HCT116 (cell line): Measurements from ENCODE around the gene SETX. TPM values are rescaled to one million over a fixed set of nuclear protein-coding genes. Genes with fewer than 3 reads are reported as not detected.

Experiments used
- ATAC-seq: fragments of 200-7000 bp; cut with Tn5 transposase; 2 replicates; pipeline ENCODE4 v1.9.1; 2020; ENCODE audit warnings: mild to moderate bottlenecking, moderate library complexity
- BruUV-seq: library from RNA; stranded (reverse); fragments of 400-500 nt; replicated peaks from 2 replicates; lab custom pipeline; 2021; lab: Mats Ljungman, UMichigan
- CTCF ChIA-PET: fragments of 300-600 bp; sonication (Branson Sonifier 250); formaldehyde crosslinking; loops from one replicate; lab custom pipeline; 2021; ENCODE audit warnings: antibody characterized with exemption; lab: Charles Lee
- POLR2A ChIA-PET: fragments of 300-600, 350-600 bp; sonication (Branson Sonifier 250); formaldehyde crosslinking; loops from one replicate; lab custom pipeline; 2021; ENCODE audit warnings: antibody characterized with exemption; lab: Charles Lee
- RAD21 ChIA-PET, 2 experiments: fragments of 300-600 bp; sonication (Branson Sonifier 250); formaldehyde crosslinking; loops; one replicate each; lab custom pipeline; 2023; ENCODE audit warnings: low total read pairs in 2 of 2; ENCODE audit not compliant: uncharacterized antibody in 2 of 2, unreplicated experiment in 2 of 2, low non-redundant PET in 1 of 2; lab: Charles Lee
- DNase-seq: peaks from one replicate; pipeline ENCODE4 v3.0.0-alpha.2; 2010; ENCODE audit warnings: low read depth, low spot score
- H2AFZ ChIP-seq: fragments of 200-600 bp; shearing (Covaris generic), sonication (generic); 2 replicates; pipeline ENCODE4 v1.6.1; 2017; ENCODE audit warnings: low read depth, mixed run types, mixed read lengths, antibody characterized with exemption, low read length; ENCODE audit not compliant: poor library complexity, severe bottlenecking
- H3K27ac ChIP-seq: 2 replicates; pipeline ENCODE4 v1.5.1; 2012; ENCODE audit warnings: low read depth, low read length
- H3K27me3 ChIP-seq: fragments of 200-600 bp; sonication (generic); 2 replicates; pipeline ENCODE4 v1.6.1; 2016; ENCODE audit warnings: mixed run types, low read length, mixed read lengths; ENCODE audit not compliant: insufficient read depth
- H3K36me3 ChIP-seq, 2 experiments: fragments of 200-500 bp in 1 of 2; fragments of 200-600 bp in 1 of 2; sonication (Bioruptor generic) in 1 of 2; sonication (generic) in 1 of 2; 2 replicates each; pipeline versions ENCODE4 v1.5.1 to v1.6.1; 2014 to 2016; ENCODE audit warnings: low read length in 2 of 2, inconsistent platforms in 1 of 2, mixed read lengths in 1 of 2, mixed run types in 1 of 2; ENCODE audit not compliant: insufficient read depth in 2 of 2, control insufficient read depth in 1 of 2
- H3K4me1 ChIP-seq, 2 experiments: fragments of 200-600 bp in 1 of 2; sonication (generic) in 1 of 2; 2 replicates each; pipeline versions ENCODE4 v1.5.1 to v1.6.1; 2012 to 2017; ENCODE audit warnings: low read length in 2 of 2, inconsistent platforms in 1 of 2, mild to moderate bottlenecking in 1 of 2, mixed read lengths in 1 of 2, mixed run types in 1 of 2, moderate library complexity in 1 of 2; ENCODE audit not compliant: insufficient read depth in 2 of 2, control insufficient read depth in 1 of 2
- H3K4me2 ChIP-seq: fragments of 200-600 bp; sonication (generic); 2 replicates; pipeline ENCODE4 v1.6.1; 2017; ENCODE audit warnings: mixed run types, low read length, mixed read lengths
- H3K4me3 ChIP-seq, 2 experiments: fragments of 200-600 bp in 1 of 2; sonication (generic) in 1 of 2; replicated peaks in 1 of 2; 2 replicates each; pipeline ENCODE4 v1.5.1; 2011 to 2016; ENCODE audit warnings: low read length in 2 of 2, control low read depth in 1 of 2, low read depth in 1 of 2, mild to moderate bottlenecking in 1 of 2, mixed read lengths in 1 of 2, mixed run types in 1 of 2
- H3K79me2 ChIP-seq: fragments of 200-600 bp; sonication (generic); 2 replicates; pipeline ENCODE4 v1.6.1; 2017; ENCODE audit warnings: mild to moderate bottlenecking, mixed run types, low read length, moderate library complexity, mixed read lengths; ENCODE audit not compliant: insufficient read depth
- H3K9ac ChIP-seq: fragments of 200-600 bp; sonication (generic); 2 replicates; pipeline ENCODE4 v1.6.1; 2016; ENCODE audit warnings: low read length, mixed read lengths
- H3K9me2 ChIP-seq: fragments of 200-600 bp; sonication (generic), shearing (Covaris generic); 2 replicates; pipeline ENCODE4 v1.6.1; 2017; ENCODE audit warnings: mixed run types, mild to moderate bottlenecking, moderate library complexity; ENCODE audit not compliant: insufficient read depth
- H3K9me3 ChIP-seq, 2 experiments: fragments of 200-500 bp in 1 of 2; fragments of 200-600 bp in 1 of 2; sonication (Bioruptor generic) in 1 of 2; sonication (generic) in 1 of 2; 2 replicates each; pipeline ENCODE4 v1.6.1; 2014 to 2017; ENCODE audit warnings: low read length in 2 of 2, mixed read lengths in 2 of 2, inconsistent platforms in 1 of 2, low read depth in 1 of 2, mild to moderate bottlenecking in 1 of 2, mixed run types in 1 of 2, moderate library complexity in 1 of 2; ENCODE audit not compliant: control insufficient read depth in 1 of 2, insufficient read depth in 1 of 2
- H4K20me1 ChIP-seq: fragments of 200-600 bp; sonication (generic), shearing (Covaris generic); 2 replicates; pipeline ENCODE4 v1.6.1; 2017; ENCODE audit warnings: mixed run types, mild to moderate bottlenecking, moderate library complexity; ENCODE audit not compliant: insufficient read depth
- ATF3 ChIP-seq: IDR thresholded peaks from 2 replicates; pipeline ENCODE4 v1.6.1; 2012
- CBX3 ChIP-seq: IDR thresholded peaks from 2 replicates; pipeline ENCODE4 v1.6.1; 2012; ENCODE audit warnings: low read depth
- CEBPB ChIP-seq: IDR thresholded peaks from 2 replicates; pipeline ENCODE4 v1.6.1; 2012; ENCODE audit warnings: low read depth
- CTCF ChIP-seq, 3 experiments: fragments of 200-600 bp in 1 of 3; sonication (generic) in 1 of 3; IDR thresholded peaks in 2 of 3; conservative IDR thresholded peaks in 1 of 3; 2 replicates each; pipeline ENCODE4 v1.5.1; 2012 to 2017; ENCODE audit warnings: low read depth in 2 of 3, low read length in 2 of 3, antibody characterized with exemption in 1 of 3, borderline replicate concordance in 1 of 3, control low read depth in 1 of 3, mild to moderate bottlenecking in 1 of 3, mixed read lengths in 1 of 3, mixed run types in 1 of 3, moderate library complexity in 1 of 3; ENCODE audit not compliant: insufficient read depth in 1 of 3
- EGR1 ChIP-seq: IDR thresholded peaks from 2 replicates; pipeline ENCODE4 v1.6.1; 2012; ENCODE audit warnings: low read depth
- EZH2 ChIP-seq: fragments of 200-600 bp; sonication (generic); IDR thresholded peaks from 2 replicates; pipeline ENCODE4 v1.6.1; 2017; ENCODE audit warnings: antibody characterized with exemption, mixed run types
- EZH2phosphoT487 ChIP-seq: fragments of 200-600 bp; IDR thresholded peaks from 2 replicates; pipeline ENCODE4 v1.6.1; 2018; ENCODE audit warnings: antibody characterized with exemption, borderline replicate concordance
- FOSL1 ChIP-seq: IDR thresholded peaks from 2 replicates; pipeline ENCODE4 v1.6.1; 2012; ENCODE audit warnings: low read depth
- MAX ChIP-seq: IDR thresholded peaks from 2 replicates; pipeline ENCODE4 v1.6.1; 2012
- POLR2A ChIP-seq: IDR thresholded peaks from 2 replicates; pipeline ENCODE4 v1.7.0; 2011; ENCODE audit warnings: borderline replicate concordance; ENCODE audit not compliant: insufficient read depth, insufficient read length; ENCODE audit errors: extremely low read depth
- POLR2AphosphoS5 ChIP-seq: IDR thresholded peaks from 2 replicates; pipeline ENCODE4 v1.6.1; 2011; ENCODE audit warnings: mild to moderate bottlenecking, low read depth, low read length, moderate library complexity
- SP1 ChIP-seq: IDR thresholded peaks from 2 replicates; pipeline ENCODE4 v1.6.1; 2012; ENCODE audit warnings: low read depth
- SRF ChIP-seq: IDR thresholded peaks from 2 replicates; pipeline ENCODE4 v1.6.1; 2012; ENCODE audit warnings: low read depth
- TCF7L2 ChIP-seq: IDR thresholded peaks from 2 replicates; pipeline ENCODE4 v1.7.0; 2011; ENCODE audit warnings: borderline replicate concordance, inconsistent platforms; ENCODE audit not compliant: insufficient read depth, insufficient read length; ENCODE audit errors: extremely low read depth
- YY1 ChIP-seq: IDR thresholded peaks from 2 replicates; pipeline ENCODE4 v1.6.1; 2011; ENCODE audit warnings: low read length, low read depth, moderate library complexity, mild to moderate bottlenecking; ENCODE audit not compliant: insufficient replicate concordance; ENCODE audit errors: extremely low read depth
- ZFX ChIP-seq: fragments of 450-650 bp; IDR thresholded peaks from 2 replicates; pipeline ENCODE4 v1.6.1; 2017
- ZNF274 ChIP-seq: fragments of 200-500 bp; sonication (Bioruptor generic); IDR thresholded peaks from 2 replicates; pipeline ENCODE4 v1.6.1; 2014; ENCODE audit warnings: mild to moderate bottlenecking, low read depth, low read length, inconsistent platforms
- intact Hi-C: fragments of 100-400 bp; cut with micrococcal nuclease; formaldehyde crosslinking; loops from 2 replicates; pipeline ENCODE4 v1.10.0; 2022
- total RNA-seq: library from RNA; stranded (reverse); gene quantifications from one replicate; pipeline ENCODE4 v1.2.1, GENCODE V29; 2021; ENCODE audit not compliant: unreplicated experiment
- TF ChIP-seq, protein P1 (sequence below): IDR thresholded peaks from 2 replicates; pipeline ENCODE4 v1.6.1; 2012; ENCODE audit warnings: low read depth

The SETX gene
- total RNA-seq, 1 experiment from 2014 or later = 38.5 TPM

GRCh38 chr9:132370592-132370991 is 15.8 kb upstream of the SETX start:
- CTCF ChIA-PET = no interaction called here

More at GRCh38 chr9:132370592-132370991, 15.8 kb upstream of the SETX start:
- no peak for DNase-seq
- no peak overlapping the region for H3K4me3 ChIP-seq
- H3K79me2 ChIP-seq = no peaks in the 10 kb centered on the region
- TF ChIP-seq ZNF274 (no peak), EZH2 (no peak), POLR2A (no peak), ATF3 (no peak), EGR1 (no peak), CEBPB (no peak), MAX (no peak), TCF7L2 (no peak), YY1 (no peak), FOSL1 (no peak), SRF (no peak), ZFX (no peak), EZH2phosphoT487 (no peak), CTCF (IDR thresholded peaks at IDR 0.05 in 2 of 3, conservative IDR thresholded peaks at IDR 0.05 in 1 of 3; ENCODE audit: borderline replicate concordance in 1 of 3, insufficient read depth in 1 of 3, low read depth in 2 of 3, low read length in 2 of 3) (no peak), CBX3 (no peak), POLR2AphosphoS5 (no peak), SP1 (no peak)
- TF ChIP-seq, protein P1, sequence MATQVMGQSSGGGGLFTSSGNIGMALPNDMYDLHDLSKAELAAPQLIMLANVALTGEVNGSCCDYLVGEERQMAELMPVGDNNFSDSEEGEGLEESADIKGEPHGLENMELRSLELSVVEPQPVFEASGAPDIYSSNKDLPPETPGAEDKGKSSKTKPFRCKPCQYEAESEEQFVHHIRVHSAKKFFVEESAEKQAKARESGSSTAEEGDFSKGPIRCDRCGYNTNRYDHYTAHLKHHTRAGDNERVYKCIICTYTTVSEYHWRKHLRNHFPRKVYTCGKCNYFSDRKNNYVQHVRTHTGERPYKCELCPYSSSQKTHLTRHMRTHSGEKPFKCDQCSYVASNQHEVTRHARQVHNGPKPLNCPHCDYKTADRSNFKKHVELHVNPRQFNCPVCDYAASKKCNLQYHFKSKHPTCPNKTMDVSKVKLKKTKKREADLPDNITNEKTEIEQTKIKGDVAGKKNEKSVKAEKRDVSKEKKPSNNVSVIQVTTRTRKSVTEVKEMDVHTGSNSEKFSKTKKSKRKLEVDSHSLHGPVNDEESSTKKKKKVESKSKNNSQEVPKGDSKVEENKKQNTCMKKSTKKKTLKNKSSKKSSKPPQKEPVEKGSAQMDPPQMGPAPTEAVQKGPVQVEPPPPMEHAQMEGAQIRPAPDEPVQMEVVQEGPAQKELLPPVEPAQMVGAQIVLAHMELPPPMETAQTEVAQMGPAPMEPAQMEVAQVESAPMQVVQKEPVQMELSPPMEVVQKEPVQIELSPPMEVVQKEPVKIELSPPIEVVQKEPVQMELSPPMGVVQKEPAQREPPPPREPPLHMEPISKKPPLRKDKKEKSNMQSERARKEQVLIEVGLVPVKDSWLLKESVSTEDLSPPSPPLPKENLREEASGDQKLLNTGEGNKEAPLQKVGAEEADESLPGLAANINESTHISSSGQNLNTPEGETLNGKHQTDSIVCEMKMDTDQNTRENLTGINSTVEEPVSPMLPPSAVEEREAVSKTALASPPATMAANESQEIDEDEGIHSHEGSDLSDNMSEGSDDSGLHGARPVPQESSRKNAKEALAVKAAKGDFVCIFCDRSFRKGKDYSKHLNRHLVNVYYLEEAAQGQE = no peak
- TF ChIP-seq, all 23 proteins: peak for 0
- H3K4me2 ChIP-seq = no peak overlapping the region
- intact Hi-C loops = no loop called here
- ChIA-PET RAD21 (no interaction called here), POLR2A (no interaction called here)
- no peak overlapping the region for H2AFZ ChIP-seq
- H3K9me2 ChIP-seq = no peaks in the 10 kb centered on the region
- H4K20me1 ChIP-seq = no peaks in the 10 kb centered on the region
- H3K27ac ChIP-seq = no peak overlapping the region
- H3K36me3 ChIP-seq = no peaks in the 10 kb centered on the region
- H3K9me3 ChIP-seq = no peaks in the 10 kb centered on the region
- no peaks in the 10 kb centered on the region for H3K27me3 ChIP-seq
- BruUV-seq = no TSS peak
- ATAC-seq = no peak
- no peak overlapping the region for H3K9ac ChIP-seq
- 0 out of 4 replicates have a peak, but pooled peaks cover 0 to 2% of the 10 kb centered on the region in 2 experiments for H3K4me1 ChIP-seq
